ENCODE data around the gene LTBP3.

Gene LTBP3

GRCh38 chr11:65558002-65558929, at the start of gene LTBP3:
Gene LTBP3 (minus strand): TSS chr11:65558359. CDS start chr11:65557959, 400 bp downstream.
- FAIRE-seq: no peak

DNA sequence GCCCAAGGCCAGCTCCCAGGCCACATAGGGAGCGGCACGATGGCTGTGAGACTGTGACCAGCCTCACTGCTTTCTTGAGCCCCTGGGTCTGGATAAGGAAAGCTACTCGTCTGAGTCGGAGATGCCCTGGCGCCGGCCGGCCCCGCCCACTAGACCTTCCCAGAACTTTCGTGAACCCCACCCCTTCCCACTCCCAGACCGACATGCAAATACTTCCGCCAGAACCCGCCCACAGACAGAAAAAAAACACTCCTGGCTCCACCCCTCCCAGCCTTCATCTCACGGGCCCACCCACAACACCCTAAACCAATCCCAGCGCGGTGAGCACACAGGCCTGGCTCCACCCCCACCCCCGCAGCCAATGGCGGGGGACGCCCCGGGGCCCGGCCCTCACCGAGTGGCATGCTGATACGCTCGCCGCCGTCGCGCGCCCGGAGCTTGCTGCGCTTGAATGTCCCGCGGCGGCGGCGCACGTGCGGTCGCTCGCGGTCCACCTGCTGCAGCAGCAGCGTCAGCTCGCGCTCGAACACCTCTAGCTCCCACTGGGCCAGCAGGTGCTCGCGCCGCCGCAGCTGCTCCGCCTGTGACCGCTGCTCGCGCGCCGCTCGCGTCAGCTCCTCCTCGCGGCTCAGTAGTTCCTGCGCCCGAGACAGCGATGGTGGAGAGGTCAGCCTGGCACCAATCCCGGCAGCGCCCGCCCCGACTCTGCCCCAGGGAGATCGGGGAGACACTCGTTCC, 48.9 kb upstream of the LTBP3 start:
- no peak for FAIRE-seq

GRCh38 chr11:65604258-65604657, 46.1 kb upstream of the LTBP3 start:
- FAIRE-seq: no peak

DNA sequence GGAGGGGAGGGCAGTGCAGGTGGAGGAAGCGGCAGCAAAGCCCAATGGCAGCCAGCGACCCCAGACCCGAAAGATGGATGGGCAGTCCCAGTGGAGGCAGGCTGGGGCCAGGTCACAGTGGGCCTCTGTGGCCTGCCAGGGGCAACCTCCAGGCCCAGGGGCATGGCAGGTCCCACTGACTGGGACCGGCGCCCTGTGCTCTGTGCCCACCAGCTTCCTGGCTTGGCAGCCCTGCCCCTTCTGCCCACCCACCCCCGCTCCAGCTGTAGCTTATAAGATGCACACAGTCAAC, 41.7 kb upstream of the LTBP3 start:
- FAIRE-seq: no peak

DNA sequence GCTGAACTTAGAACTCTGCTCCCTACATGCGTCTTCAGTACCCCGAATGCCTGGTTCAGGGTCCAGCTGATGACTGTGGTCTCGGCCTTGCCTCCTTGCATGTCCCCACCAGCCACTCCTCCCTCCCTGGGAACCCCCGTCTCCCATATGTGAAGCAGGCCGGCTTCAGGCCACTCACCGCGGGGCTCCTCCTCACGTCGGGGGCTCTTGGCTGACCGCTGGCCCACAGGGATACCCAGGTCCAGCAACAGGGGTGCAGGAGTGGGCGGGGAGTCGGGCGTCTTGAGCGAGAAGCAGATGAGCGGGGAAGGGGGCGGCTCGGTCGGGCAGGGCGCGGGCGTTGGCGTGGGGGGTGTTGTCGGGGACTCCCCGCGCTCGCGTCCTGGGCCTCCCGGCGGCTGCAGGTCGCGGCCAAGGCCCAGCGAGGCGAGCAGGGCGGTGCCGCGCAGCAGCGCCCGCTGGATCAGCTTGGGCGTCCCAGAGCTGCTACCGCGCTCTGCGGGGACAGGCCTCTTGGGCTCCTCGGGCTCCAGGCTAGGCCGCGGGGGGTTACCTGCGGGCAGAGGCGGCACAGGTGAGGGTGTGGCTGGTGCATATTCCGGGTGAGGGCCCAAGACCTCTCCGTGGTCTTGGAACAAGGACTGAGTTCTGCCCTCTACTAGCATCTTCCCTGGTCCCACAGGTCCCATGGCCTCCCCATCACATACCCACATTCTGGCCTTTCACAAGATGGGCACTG, 41.2 kb upstream of the LTBP3 start:
- FAIRE-seq: no peak

DNA sequence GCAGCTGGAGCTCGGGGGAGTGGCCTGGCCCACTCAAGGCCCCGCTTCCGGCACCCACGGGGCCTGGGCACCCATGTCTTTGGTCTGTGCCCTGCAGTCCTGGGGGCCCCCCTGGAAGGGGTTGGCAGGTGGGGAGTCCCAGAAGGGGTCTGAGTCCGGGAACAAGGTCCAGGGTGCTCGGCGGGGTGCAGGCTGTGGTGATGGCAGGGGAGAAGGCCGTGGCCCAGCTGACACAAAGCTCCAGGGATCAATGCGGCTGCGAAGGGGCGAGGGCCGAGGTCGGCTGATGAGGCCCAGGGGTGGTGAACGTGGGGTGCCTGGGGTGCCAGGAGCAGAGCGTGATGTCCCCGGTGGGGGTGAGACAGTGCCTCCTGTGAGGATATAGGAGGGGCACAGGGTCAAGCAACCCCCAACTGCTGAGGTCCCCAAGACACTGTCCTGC, 40.1 kb upstream of the LTBP3 start:
- FAIRE-seq: no peak

- no peak for FAIRE-seq
These were observed 38.4 kb upstream of the LTBP3 start for GRCh38 chr11:65596520-65596919.

DNA sequence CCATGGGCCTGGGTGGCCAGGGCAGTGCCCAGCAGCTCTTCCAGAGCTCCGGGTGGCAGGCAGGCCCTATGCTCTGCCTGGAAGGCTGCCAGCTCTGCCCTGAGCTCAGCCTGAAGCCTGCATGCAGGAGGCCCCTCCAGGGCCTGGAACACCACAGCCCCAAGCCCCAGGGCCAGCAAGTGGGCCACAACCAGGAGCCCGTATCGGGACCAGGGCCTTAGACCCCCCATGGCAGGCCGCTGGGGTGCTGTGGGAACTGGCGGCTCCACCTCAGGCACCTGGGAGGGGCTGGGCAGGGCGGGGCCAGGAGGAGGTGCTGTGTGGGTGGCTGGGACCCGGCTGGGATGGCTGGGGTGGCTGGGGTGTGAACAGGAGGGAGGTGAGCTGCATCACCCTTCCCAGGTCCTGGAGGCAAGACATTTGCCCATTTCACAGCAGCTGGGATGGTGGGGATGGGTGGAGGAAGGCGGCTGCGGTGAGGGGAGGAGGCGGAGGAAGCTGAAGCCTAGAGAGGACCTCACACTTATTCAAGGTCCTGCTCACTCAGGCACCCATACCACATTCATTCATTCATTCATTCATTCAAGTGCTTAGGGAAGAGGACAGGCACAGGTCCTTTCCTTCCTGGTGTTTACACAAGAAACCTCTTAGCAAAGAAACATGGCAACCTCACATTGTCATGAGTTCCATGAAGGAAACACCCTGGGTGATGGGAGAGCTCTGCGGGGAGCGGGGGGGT, 37.6 kb upstream of the LTBP3 start, which contains the start of gene KCNK7:
Gene KCNK7 (minus strand): TSS at position 258 of the 739 bp plus-strand sequence. CDS start 28 bp downstream, at position 230.
- no peak for FAIRE-seq

DNA sequence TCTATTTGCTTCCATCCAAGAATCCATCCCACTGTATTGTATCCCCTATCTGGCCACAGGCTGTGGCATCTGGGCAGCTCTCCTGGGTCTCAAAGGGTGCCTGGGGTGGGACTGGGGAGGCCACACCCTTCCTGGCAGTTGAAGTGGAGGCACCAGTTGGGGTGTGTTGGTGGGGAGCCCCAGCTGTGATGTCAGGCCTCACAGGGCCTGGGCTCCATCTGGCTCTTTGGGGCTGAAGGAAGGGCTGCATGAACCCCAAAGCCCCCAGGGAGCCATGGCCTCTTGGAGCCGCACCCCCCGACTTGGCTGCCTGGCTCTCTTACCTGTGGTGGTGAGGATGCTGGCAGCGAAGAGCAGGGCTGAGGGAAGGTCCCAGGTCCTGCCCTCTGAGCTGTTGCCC, 37.0 kb upstream of the LTBP3 start:
- FAIRE-seq: no peak

GRCh38 chr11:65593518-65594414, 35.6 kb upstream of the LTBP3 start:
- no peak for FAIRE-seq

DNA sequence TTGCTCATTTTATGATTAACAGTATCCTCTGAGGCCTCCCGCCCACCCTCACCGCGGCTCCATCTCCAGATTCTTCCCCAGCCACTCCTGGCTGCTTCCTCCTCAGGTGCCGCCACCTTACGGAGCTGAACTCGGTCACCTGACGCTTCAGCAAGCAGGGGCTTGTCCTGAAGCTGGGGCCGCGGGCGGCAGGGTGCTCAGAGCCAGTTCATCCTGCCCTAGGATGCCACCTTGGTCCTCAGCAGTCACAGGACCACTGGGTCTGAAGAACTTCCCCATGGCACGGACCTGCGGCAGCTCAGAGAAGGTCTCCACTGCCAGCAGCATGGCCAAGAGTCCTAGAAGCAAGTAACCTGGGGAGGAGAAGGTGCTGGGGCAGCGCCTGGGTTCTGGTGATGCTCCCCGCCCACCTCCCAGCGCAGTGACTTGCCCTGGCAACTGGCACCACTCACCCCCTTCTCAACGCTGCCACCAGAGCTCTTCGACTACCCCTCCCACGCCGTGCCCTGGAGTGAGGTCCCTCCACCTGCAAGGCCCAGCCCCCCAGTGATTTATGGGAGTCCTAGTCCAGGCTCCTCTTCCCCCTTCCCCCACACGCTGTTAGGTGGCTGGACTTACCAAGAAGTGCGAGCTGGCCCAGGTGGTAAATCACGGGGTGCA, 34.8 kb upstream of the LTBP3 start:
- no peak for FAIRE-seq

DNA sequence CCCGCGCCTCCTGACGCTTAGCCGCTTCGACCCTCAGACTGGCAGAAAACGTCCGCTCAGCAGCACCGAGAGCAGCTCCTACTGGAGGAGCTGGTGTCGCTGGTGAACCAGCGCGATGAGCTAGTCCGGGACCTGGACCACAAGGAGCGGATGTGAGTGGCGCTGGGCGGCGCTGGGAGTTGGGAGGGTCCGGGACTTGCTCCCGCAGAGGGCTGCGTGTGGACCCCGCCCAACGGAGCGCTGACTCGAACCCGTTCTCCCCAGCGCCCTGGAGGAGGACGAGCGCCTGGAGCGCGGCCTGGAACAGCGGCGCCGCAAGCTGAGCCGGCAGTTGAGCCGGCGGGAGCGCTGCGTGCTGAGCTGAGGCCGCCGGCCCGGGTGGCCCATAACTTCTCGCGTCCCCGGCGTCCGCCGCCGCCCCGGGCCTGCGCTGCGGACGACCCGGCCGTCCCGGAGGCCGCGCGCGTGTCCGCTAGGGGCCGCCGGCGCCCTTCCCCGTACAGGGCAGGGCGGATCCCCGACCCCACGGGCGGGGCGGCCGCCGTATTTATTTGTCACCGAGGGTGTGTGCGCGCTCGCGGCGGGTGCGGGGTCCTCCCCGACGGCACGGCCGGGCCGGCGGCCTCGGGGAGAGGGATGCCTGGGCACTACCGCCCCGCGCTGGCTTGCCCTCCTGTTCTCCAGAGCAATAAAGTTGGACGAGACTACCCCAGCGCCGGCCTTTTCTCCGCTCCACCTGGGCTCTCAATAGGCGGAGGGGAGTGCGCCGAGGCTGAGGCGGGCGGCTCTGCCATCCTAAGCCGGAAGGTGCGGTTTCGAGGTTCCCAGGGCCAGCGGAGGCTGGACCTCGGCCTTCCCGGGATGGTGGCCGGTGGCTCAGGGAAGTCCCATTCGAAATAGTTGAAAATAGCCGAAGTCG, 34.0 kb upstream of the LTBP3 start:
- no peak for FAIRE-seq

DNA sequence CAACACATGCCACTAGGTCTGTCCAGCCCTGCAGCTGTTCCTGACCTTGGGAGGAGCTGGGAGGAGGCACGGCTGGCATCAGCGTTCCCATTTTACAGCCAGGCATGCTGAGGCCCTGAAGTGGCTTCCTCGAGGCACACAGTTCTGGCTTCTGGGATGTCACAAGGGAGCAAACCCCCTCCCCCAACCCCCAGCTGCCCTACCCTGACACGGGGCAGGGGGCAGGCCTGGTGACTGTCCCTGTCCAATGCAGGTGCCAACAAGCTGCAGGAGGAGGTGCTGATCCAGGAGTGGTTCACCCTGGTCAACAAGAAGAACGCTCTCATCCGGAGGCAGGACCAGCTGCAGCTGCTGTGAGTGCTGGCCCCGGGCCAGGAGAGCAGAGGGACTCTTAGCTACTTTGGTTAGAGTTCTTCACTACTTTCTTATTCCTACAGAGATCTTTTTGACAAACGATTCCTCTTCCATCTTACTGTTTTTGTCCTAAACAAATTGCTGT, 32.1 kb upstream of the LTBP3 start:
- FAIRE-seq: no peak

GRCh38 chr11:65589444-65590239, 31.5 kb upstream of the LTBP3 start:
- no peak for FAIRE-seq

GRCh38 chr11:65588199-65589054, 30.3 kb upstream of the LTBP3 start:
- no peak for FAIRE-seq

DNA sequence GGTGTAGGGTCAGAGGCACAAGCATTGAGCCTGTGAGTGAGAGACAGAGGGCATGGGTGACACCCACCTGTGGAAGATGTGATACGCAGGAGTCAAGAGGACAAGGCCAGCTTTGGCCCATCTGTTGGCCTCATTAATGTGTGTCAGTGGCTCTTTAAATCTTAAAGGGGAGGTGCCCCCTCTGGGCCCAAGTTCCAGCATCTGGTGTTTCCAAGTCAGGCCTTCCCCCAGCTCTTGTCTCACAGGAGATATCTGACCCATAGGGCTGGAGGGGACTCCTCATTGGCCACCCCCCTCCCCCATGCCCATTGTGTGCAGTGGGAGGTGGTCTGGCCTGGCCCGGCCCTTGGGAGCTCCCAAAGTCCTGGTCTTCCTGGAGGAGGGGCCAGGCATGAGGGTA, 28.5 kb upstream of the LTBP3 start:
- no peak for FAIRE-seq

- FAIRE-seq: no peak
These were observed 28.1 kb upstream of the LTBP3 start for GRCh38 chr11:65586247-65586630.

Measured in A204.1 (cell line).